HL-60 (cell line): ENCODE data around the gene CAMK2G.
A peak's percentile ranks its signal among the peaks of the same experiment; 100 is the strongest.

Experiments used
- DNase-seq, 2 experiments: peaks; one replicate each; pipeline ENCODE4 v3.0.0-alpha.2; 2010 to 2020; ENCODE audit warnings: low read depth in 1 of 2, low spot score in 1 of 2
- H3K27ac ChIP-seq: fragments of 250-450 bp; sonication (Bioruptor Pico); replicated peaks from 2 replicates; pipeline ENCODE4 v1.5.1; 2020; ENCODE audit warnings: mild to moderate bottlenecking, moderate library complexity
- H3K27me3 ChIP-seq: fragments of 250-450 bp; sonication (Bioruptor Pico); 2 replicates; pipeline ENCODE4 v1.5.1; 2021; ENCODE audit warnings: mild to moderate bottlenecking, moderate library complexity; ENCODE audit not compliant: insufficient read depth, poor library complexity, severe bottlenecking
- H3K4me3 ChIP-seq: replicated peaks from 2 replicates; pipeline ENCODE4 v1.5.1; 2011; ENCODE audit warnings: mild to moderate bottlenecking, control low read depth, low read length; ENCODE audit not compliant: insufficient read depth
- CTCF ChIP-seq: IDR thresholded peaks from one replicate; pipeline ENCODE4 v1.5.1; 2011; ENCODE audit warnings: low read length, control low read depth, inconsistent platforms; ENCODE audit not compliant: insufficient read depth
- GABPA ChIP-seq: IDR thresholded peaks from 2 replicates; pipeline ENCODE4 v1.6.1; 2012; ENCODE audit warnings: low read depth
- POLR2AphosphoS5 ChIP-seq: IDR thresholded peaks from 2 replicates; pipeline ENCODE4 v1.6.1; 2012; ENCODE audit warnings: low read depth
- SPI1 ChIP-seq: IDR thresholded peaks from 2 replicates; pipeline ENCODE4 v1.6.1; 2012; ENCODE audit warnings: low read depth, mild to moderate bottlenecking, borderline replicate concordance
- TF ChIP-seq, protein P1 (sequence below): IDR thresholded peaks from 2 replicates; pipeline ENCODE4 v1.6.1; 2012; ENCODE audit warnings: low read depth; ENCODE audit not compliant: insufficient replicate concordance

The CAMK2G gene

DNA sequence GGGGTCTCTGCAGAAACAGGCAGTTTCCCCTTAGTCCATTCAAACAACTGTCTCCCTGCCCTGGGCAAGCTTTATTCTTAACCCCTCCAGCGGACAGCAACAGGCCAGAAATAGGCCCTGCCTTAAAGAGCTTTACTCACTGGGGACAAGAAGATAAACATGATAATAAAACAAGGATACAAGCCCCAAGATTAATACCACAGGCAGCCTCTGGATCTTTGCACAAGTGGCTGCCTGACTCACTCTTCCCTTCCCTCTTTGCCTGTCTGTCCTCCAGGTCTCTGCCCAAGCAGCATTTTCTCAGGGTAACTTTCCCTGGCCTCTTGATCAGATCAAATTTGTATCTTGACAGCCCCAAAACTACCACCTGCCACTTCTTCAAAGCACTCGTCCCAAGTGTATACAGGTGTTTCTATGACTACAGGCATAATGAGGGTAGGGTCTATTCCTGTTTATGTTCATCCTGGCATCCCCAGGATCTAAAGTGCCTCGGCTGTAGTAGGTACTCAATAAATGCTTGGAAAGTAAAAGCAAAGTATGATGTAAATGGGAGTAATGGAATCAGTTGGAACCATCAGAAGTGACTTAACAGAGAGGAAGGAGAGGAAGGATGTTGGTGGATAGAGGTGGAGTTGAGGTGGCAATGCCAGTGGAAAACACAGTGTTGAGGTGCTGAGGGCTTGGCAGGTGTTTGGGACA, 7.0 kb upstream of the CAMK2G start:
- Histone ChIP-seq H3K27ac (no peak overlapping the region), H3K27me3 (no peaks in the 10 kb centered on the region), H3K4me3 (no peak overlapping the region)
- TF ChIP-seq POLR2AphosphoS5 (no peak), CTCF (no peak), SPI1 (no peak), GABPA (no peak)
- TF ChIP-seq, protein P1, sequence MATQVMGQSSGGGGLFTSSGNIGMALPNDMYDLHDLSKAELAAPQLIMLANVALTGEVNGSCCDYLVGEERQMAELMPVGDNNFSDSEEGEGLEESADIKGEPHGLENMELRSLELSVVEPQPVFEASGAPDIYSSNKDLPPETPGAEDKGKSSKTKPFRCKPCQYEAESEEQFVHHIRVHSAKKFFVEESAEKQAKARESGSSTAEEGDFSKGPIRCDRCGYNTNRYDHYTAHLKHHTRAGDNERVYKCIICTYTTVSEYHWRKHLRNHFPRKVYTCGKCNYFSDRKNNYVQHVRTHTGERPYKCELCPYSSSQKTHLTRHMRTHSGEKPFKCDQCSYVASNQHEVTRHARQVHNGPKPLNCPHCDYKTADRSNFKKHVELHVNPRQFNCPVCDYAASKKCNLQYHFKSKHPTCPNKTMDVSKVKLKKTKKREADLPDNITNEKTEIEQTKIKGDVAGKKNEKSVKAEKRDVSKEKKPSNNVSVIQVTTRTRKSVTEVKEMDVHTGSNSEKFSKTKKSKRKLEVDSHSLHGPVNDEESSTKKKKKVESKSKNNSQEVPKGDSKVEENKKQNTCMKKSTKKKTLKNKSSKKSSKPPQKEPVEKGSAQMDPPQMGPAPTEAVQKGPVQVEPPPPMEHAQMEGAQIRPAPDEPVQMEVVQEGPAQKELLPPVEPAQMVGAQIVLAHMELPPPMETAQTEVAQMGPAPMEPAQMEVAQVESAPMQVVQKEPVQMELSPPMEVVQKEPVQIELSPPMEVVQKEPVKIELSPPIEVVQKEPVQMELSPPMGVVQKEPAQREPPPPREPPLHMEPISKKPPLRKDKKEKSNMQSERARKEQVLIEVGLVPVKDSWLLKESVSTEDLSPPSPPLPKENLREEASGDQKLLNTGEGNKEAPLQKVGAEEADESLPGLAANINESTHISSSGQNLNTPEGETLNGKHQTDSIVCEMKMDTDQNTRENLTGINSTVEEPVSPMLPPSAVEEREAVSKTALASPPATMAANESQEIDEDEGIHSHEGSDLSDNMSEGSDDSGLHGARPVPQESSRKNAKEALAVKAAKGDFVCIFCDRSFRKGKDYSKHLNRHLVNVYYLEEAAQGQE = no peak
- DNase-seq = no peak

DNA sequence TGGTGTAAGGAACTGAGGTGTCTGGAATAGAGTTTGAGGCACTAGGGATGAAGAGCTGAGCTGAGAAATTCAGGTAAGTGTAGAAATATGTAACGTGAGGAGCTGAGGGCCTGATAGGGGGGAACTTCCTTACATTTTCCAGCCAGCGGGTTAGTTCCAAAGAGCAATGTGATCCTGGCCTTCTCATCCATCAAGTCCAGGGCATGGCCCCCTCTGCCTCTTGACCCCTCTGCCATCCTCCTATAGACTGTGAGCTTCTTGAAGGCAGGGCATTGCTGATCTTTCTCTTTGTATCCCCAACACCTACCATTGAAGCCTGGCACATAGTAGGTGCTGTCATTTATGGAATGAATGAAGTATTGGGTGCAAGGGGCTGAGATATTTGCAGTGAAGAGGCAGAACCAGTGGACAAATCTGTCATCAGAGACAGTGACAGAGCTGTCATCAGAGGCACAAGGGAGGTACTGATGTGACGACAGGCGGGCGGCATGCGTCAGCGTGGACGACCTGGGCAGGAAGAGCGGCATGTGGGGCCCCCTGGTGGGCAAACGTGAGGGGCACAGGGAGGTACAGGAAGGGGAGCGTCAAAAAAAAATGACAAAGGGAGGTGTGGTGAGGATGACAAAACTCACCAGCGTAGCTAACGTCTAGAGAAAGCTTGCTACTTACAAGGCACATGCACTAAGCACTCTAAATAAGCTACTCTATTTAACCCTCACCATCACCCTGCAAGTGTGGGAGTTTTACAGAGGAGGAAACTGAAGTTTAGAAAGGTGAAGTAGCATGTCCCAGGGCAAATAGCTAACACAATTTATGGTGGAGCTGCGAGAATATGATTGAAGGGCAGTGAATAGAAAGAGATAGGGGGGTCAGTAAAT, 5.2 kb upstream of the CAMK2G start:
- Histone ChIP-seq H3K4me3 (no peak overlapping the region), H3K27ac (no peak overlapping the region), H3K27me3 (no peaks in the 10 kb centered on the region)
- DNase-seq = peak; percentile 85 to 93
- TF ChIP-seq POLR2AphosphoS5 (no peak), GABPA (no peak), CTCF (peak; percentile 91)

- DNase-seq = no peak
- no peaks in the 10 kb centered on the region for H3K27me3 ChIP-seq
- no peak overlapping the region for H3K4me3 ChIP-seq
- no peak overlapping the region for H3K27ac ChIP-seq
- TF ChIP-seq POLR2AphosphoS5 (no peak), SPI1 (no peak), GABPA (no peak), CTCF (no peak)
- TF ChIP-seq, protein P1 = no peak
Observed at GRCh38 chr10:73878365-73878764, 4.0 kb upstream of the CAMK2G start.
